HepG2 (cell line): ENCODE data around the gene CREG2. TPM values are rescaled to one million over a fixed set of nuclear protein-coding genes. Genes with fewer than 3 reads are reported as not detected.

ENCODE experiments used
- ATAC-seq: fragments of 200-7000 bp; cut with Tn5 transposase; 3 replicates; pipeline ENCODE4 v1.9.1; 2020; ENCODE audit warnings: mild to moderate bottlenecking, moderate library complexity
- BruUV-seq: library from RNA; stranded (reverse); fragments of 400-500 nt; replicated peaks from 2 replicates; lab custom pipeline; 2021; lab: Mats Ljungman, UMichigan
- CTCF ChIA-PET: fragments of 300-600 bp; formaldehyde crosslinking; extraction: SDS; loops from one replicate; lab custom pipeline; 2021; ENCODE audit warnings: low total read pairs, inconsistent platforms, low intra/inter-chr PET ratio; lab: Yijun Ruan, JAX
- POLR2A ChIA-PET: fragments of 350-600 bp; sonication (Branson Sonifier 250); formaldehyde crosslinking; loops from one replicate; lab custom pipeline; 2020; ENCODE audit warnings: antibody characterized with exemption, inconsistent platforms; lab: Yijun Ruan, JAX
- DNase-seq: peaks from one replicate; pipeline ENCODE4 v3.0.0-alpha.2; 2015; ENCODE audit warnings: low spot score
- FAIRE-seq: peaks from 3 replicates; lab custom pipeline; 2011; peaks lifted over from hg19 to GRCh38; lab: Jason Lieb, UNC
- H2AFZ ChIP-seq: one replicate; pipeline ENCODE4 v1.6.1; 2011; ENCODE audit warnings: low read length, inconsistent platforms
- H3K27ac ChIP-seq: fragments of 300-600 bp; 3 replicates; pipeline ENCODE4 v1.8.0; 2011; ENCODE audit warnings: mixed run types, mild to moderate bottlenecking, mixed read lengths, low read length, inconsistent platforms; ENCODE audit not compliant: insufficient read depth; ENCODE audit errors: extremely low read length
- H3K27me3 ChIP-seq, 2 experiments: fragments of 200-600 bp in 1 of 2; 2 replicates in 1 of 2; 3 replicates in 1 of 2; pipeline versions ENCODE4 v1.6.0 to v1.8.0; 2011; ENCODE audit warnings: low read length in 2 of 2, mild to moderate bottlenecking in 2 of 2, moderate library complexity in 2 of 2, inconsistent platforms in 1 of 2; ENCODE audit not compliant: insufficient read depth in 2 of 2, control insufficient read depth in 1 of 2
- H3K36me3 ChIP-seq, 2 experiments: fragments of 200-600 bp in 1 of 2; replicated peaks in 1 of 2; 2 replicates in 1 of 2; 3 replicates in 1 of 2; pipeline versions ENCODE4 v1.5.1 to v1.8.0; 2011; ENCODE audit warnings: low read length in 2 of 2, inconsistent platforms in 1 of 2; ENCODE audit not compliant: insufficient read depth in 2 of 2, control insufficient read depth in 1 of 2
- H3K4me1 ChIP-seq: 2 replicates; pipeline ENCODE4 v1.5.1; 2012; ENCODE audit warnings: low read length, inconsistent platforms; ENCODE audit not compliant: insufficient read depth
- H3K4me2 ChIP-seq: 2 replicates; pipeline ENCODE4 v1.6.0; 2011; ENCODE audit warnings: low read depth, low read length, inconsistent platforms
- H3K4me3 ChIP-seq, 3 experiments: fragments of 200-600 bp in 1 of 3; sonication (generic), shearing (Covaris generic) in 1 of 3; replicated peaks in 1 of 3; 2 replicates each; pipeline ENCODE4 v1.5.1; 2011 to 2016; ENCODE audit warnings: low read length in 3 of 3, inconsistent platforms in 2 of 3, low read depth in 2 of 3, mild to moderate bottlenecking in 2 of 3, control low read depth in 1 of 3, mixed read lengths in 1 of 3; ENCODE audit not compliant: insufficient read depth in 1 of 3
- H3K79me2 ChIP-seq: one replicate; pipeline ENCODE4 v1.6.1; 2011; ENCODE audit warnings: low read length, inconsistent platforms; ENCODE audit not compliant: insufficient read depth
- H3K9ac ChIP-seq: 2 replicates; pipeline ENCODE4 v1.6.0; 2011; ENCODE audit warnings: mild to moderate bottlenecking, low read depth, low read length, inconsistent platforms; ENCODE audit not compliant: insufficient read depth
- H3K9me3 ChIP-seq: 2 replicates; pipeline ENCODE4 v1.5.1; 2012; ENCODE audit warnings: mild to moderate bottlenecking, low read length
- H4K20me1 ChIP-seq: 2 replicates; pipeline ENCODE4 v1.6.0; 2011; ENCODE audit warnings: inconsistent platforms, mild to moderate bottlenecking, low read length, moderate library complexity; ENCODE audit not compliant: insufficient read depth
- CEBPB ChIP-seq: IDR thresholded peaks from 2 replicates; pipeline ENCODE4 v1.6.1; 2011; ENCODE audit warnings: low read depth, low read length, improper control_type of control experiment, borderline replicate concordance
- HNF1B ChIP-seq: sonication (generic); formaldehyde crosslinking; IDR thresholded peaks from 2 replicates; pipeline ENCODE4 v1.5.1; 2020; ENCODE audit warnings: mild to moderate bottlenecking, moderate library complexity, missing genetic modification reagents
- RXRB ChIP-seq: IDR thresholded peaks from 2 replicates; pipeline ENCODE4 v1.6.1; 2016; ENCODE audit warnings: borderline replicate concordance, missing genetic modification reagents, missing compliant biosample characterization
- ZNF331 ChIP-seq: sonication (generic); formaldehyde crosslinking; IDR thresholded peaks from 2 replicates; pipeline ENCODE4 v1.4.0; 2020; ENCODE audit warnings: missing genetic modification reagents
- WGBS: methylation state at CpG from one replicate; pipeline ENCODE4 v1.1.6; 2017; ENCODE audit warnings: low lambda C conversion rate; 5-methylcytosine and 5-hydroxymethylcytosine counted together
- in situ Hi-C: cut with HindIII; loops from 2 replicates; pipeline ENCODE4 v1.10.0; 2017; ENCODE audit warnings: low pct_unique_long_range_greater_than_20kb; ENCODE audit not compliant: extremely low pct_ligation_motif_present
- intact Hi-C: fragments of 100-400 bp; cut with micrococcal nuclease; formaldehyde crosslinking; loops from one replicate; pipeline ENCODE4 v1.10.0; 2022; ENCODE audit not compliant: unreplicated experiment
- polyA plus RNA-seq, 8 experiments: library from polyadenylated mRNA; depleted of rRNA in 3 of 8; stranded (reverse) in 7 of 8; unstranded in 1 of 8; fragments of >200 nt; fragmentation: Illumina TruSeq in 4 of 8; extraction: Trizol in 4 of 8; gene quantifications; 2 replicates each; pipeline versions ENCODE4 v1.2.1 to v1.2.3, GENCODE V29; 2011 to 2016; ENCODE audit warnings: low read depth in 4 of 8, missing spikeins in 1 of 8, mixed read lengths in 1 of 8; ENCODE audit not compliant: insufficient read depth in 1 of 8
- total RNA-seq, 5 experiments: library from RNA; depleted of rRNA; stranded (reverse); fragments of >200 nt; fragmentation: Illumina TruSeq; extraction: Trizol; gene quantifications; 2 replicates each; pipeline ENCODE4 v1.2.3, GENCODE V29; 2016; ENCODE audit warnings: low read depth in 1 of 5

CREG2 gene
- total and polyA plus RNA-seq, 2 of the 13 experiments (the other 11 are each of a cell fraction or from before 2014, with no cell fraction given), result 0.18 to 0.26 TPM

- no peak for TF ChIP-seq HNF1B (CRISPR knock-in tag)
Observed at GRCh38 chr2:101427240-101427639, 39.9 kb upstream of the CREG2 start (continued).

- POLR2A ChIA-PET, result no interaction called here
- Histone ChIP-seq H3K36me3 (no peaks in the 10 kb centered on the region), H2AFZ (no peak overlapping the region), H3K9me3 (no peaks in the 10 kb centered on the region), H3K27me3 (peaks cover 6 to 47% of the 10 kb centered on the region in 2 experiments), H3K4me2 (no peak overlapping the region), H3K4me3 (no peak overlapping the region), H3K79me2 (no peaks in the 10 kb centered on the region), H3K4me1 (0 out of 2 replicates have a peak, but pooled peaks cover 8% of the 10 kb centered on the region), H3K27ac (no peak overlapping the region)
- CTCF ChIA-PET, result no interaction called here
- intact Hi-C loops, result no loop called here
- 39% methylated on average over 7 of the region's 7 CpGs for WGBS
- ATAC-seq, result peak; percentile 23; the same call in 1 of the 3 replicates
- FAIRE-seq, result no peak
- no peak for TF ChIP-seq ZNF331 (CRISPR knock-in tag)
- TF ChIP-seq, all 625 proteins: peak for 0
- in situ Hi-C loops, result no loop called here
- DNase-seq, result no peak
- H3K9ac ChIP-seq, result no peak overlapping the region
- H4K20me1 ChIP-seq, result no peaks in the 10 kb centered on the region
- BruUV-seq, result no TSS peak
Observed at GRCh38 chr2:101426822-101427221, 39.5 kb upstream of the CREG2 start.

- POLR2A ChIA-PET, result no interaction called here
- BruUV-seq, result no TSS peak
- H3K27me3 ChIP-seq, result peaks cover 3 to 14% of the 10 kb centered on the region in 2 experiments; a peak in 4 of 5 replicates
- no peaks in the 10 kb centered on the region for H4K20me1 ChIP-seq
- H3K9ac ChIP-seq, result no peak overlapping the region
- no peaks in the 10 kb centered on the region for H3K9me3 ChIP-seq
- FAIRE-seq, result no peak
- intact Hi-C loops, result no loop called here
- ATAC-seq, result no peak
- no peaks in the 10 kb centered on the region for H3K79me2 ChIP-seq
- in situ Hi-C loops, result no loop called here
- 50% methylated on average over 4 of the region's 4 CpGs for WGBS
- TF ChIP-seq CEBPB, result peak; percentile 52; the same call in 1 of the 2 replicates
- TF ChIP-seq RXRB (CRISPR knock-in tag), result no peak
- H3K27ac ChIP-seq, result no peak overlapping the region
- H3K4me1 ChIP-seq, result no peaks in the 10 kb centered on the region
- no peak overlapping the region for H3K4me3 ChIP-seq
- DNase-seq, result no peak
- H2AFZ ChIP-seq, result no peak overlapping the region
- H3K4me2 ChIP-seq, result no peak overlapping the region
- CTCF ChIA-PET, result no interaction called here
- no peaks in the 10 kb centered on the region for H3K36me3 ChIP-seq
Observed at GRCh38 chr2:101420623-101421022, 33.3 kb upstream of the CREG2 start.
